GM18861 (cell line): ENCODE data around the gene C1QTNF2.

Source experiments
- ATAC-seq: cut with Tn5 transposase; IDR thresholded peaks from one replicate; pipeline ENCODE4 v1.9.1; 2021; ENCODE audit not compliant: unreplicated experiment

The C1QTNF2 gene

GRCh38 chr5:160375166-160375565, 4.7 kb upstream of the C1QTNF2 start:
- no peak for ATAC-seq

GRCh38 chr5:160371294-160371693, 868 bp upstream of the C1QTNF2 start:
- ATAC-seq = no peak

DNA sequence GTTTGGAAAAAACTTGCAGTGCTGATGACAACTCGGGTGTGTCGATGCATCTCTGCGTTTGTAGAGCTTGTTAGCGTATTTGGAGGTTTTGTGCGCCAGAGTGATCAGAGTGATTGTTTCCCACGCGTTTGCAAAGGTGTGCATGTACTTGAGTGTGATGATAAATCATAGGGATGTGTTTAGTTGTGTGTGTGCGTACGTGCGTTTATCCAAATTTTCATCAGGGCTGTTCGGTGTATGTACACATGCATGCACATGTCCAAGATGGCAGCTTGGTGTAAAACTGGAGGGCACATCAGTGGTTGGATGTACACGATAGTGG, 248 bp upstream of the C1QTNF2 start:
- no peak for ATAC-seq

- no peak for ATAC-seq
These were observed 2.5 kb downstream of the C1QTNF2 start for GRCh38 chr5:160367885-160368284.

DNA sequence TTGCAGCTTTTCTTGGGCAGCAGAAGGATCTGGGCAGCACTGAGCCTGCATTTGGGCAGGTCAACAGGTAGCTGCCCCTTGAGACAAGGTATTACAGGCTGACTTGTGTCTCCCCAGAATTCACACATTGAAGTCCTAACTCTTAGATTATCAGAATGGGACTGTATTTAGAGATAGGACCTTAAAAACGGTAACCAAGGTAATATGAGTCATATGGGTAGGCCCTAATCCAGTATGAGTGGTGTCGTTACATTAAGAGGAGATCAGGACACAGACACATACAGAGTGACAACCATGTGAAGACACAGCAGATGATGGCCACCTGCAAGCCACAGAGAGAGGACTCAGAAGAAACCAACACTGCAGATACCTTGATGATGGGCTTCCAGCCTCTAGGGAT, 3.2 kb downstream of the C1QTNF2 start:
- ATAC-seq = no peak

DNA sequence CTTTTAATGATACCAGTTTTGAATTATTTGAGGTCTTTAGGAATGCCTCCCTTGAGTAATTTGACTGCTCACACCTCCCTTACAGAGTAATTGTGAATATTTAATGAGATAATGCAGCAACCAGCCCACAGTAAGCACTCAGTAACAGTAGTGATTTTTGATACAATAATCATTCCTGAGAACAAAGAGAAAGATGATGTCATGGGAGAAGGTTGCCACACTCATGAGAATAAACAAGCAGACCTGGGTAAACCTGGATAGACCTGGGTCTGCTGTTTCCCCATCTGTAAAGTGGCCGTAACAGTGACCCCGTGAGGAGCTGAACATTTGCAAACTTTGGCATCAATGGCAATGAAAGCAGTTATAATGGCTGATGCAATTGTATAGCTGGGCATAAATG, 4.2 kb downstream of the C1QTNF2 start:
- ATAC-seq = no peak

- no peak for ATAC-seq
These were observed 6.6 kb downstream of the C1QTNF2 start for GRCh38 chr5:160363660-160364395.

- ATAC-seq = no peak
These were observed 7.2 kb downstream of the C1QTNF2 start for GRCh38 chr5:160363211-160363610.

- no peak for ATAC-seq
These were observed 8.7 kb downstream of the C1QTNF2 start for GRCh38 chr5:160361624-160362228.

- ATAC-seq = no peak
These were observed 10.1 kb downstream of the C1QTNF2 start for GRCh38 chr5:160360310-160360709.

- ATAC-seq = no peak
These were observed 10.6 kb downstream of the C1QTNF2 start for GRCh38 chr5:160359816-160360215.

GRCh38 chr5:160359242-160359641, 11.2 kb downstream of the C1QTNF2 start:
- ATAC-seq = no peak

DNA sequence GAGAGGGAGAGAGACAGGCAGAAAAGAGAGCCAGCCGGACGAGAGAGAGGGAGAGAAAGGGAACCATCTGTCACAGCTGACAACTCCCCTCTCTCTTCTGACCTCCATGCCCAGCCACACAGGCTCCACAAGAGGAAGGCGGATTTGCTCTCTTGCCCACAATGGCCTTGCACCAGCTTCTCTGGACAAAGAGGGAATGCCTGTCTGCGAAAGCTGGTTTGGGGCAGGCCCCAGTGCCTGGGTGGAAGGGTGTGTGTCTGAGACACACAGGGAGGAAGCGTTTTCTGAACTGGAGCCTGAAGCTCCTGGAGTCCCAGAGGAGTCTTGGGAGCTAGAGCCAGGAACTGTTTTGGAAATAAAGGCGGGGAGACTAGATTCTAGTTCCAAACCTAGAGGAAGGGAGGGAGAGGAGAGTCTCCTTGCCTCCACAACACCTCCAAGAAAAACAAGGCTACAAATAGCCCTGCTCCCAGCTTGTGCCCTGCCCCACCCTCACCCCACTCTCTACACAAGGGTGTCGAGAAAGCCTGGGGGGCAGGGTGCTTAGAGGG, 12.5 kb downstream of the C1QTNF2 start:
- no peak for ATAC-seq

GRCh38 chr5:160357394-160357793, 13.0 kb downstream of the C1QTNF2 start:
- ATAC-seq = no peak

GRCh38 chr5:160356550-160357347, 13.7 kb downstream of the C1QTNF2 start:
- ATAC-seq = no peak

- no peak for ATAC-seq
These were observed 15.8 kb downstream of the C1QTNF2 start for GRCh38 chr5:160354666-160355065.

DNA sequence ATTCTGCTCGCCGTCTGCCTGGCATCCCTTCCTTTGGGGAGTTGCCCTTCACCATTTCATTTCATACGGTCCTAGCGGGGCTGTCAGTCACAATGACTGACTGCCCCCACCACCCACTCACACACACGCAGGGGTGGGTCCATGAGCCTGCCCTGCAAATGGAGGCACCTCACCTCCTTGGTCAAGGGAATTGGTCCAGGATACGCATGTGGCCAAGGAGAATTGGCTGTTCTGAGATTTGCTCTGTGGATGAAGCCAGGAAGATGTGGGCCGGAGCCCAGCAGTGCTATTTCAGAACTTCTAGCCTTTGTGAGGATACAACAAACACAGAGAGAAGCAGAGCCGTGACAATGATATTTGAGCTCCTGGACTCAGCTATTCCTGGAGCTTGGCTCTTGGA, 17.0 kb downstream of the C1QTNF2 start:
- no peak for ATAC-seq

DNA sequence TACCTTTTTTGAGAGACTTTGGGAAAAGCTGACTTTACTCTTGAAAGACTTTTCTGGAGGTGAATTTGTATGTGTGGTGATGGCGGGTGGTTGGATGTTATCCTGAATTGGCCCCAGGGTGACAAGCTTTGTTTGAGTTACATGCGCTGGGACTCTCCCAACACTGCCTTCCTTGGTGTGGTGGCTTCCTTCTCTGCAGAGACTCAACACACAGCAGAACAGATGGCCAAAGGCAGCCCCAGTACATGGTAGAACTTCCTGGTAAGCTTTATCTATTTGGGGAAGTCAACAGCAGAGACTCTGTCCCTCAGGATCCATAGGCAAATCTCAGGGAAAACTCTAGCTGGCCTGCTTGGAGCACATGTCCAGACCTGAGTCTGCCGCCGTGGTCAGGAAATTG, 18.1 kb downstream of the C1QTNF2 start:
- no peak for ATAC-seq

DNA sequence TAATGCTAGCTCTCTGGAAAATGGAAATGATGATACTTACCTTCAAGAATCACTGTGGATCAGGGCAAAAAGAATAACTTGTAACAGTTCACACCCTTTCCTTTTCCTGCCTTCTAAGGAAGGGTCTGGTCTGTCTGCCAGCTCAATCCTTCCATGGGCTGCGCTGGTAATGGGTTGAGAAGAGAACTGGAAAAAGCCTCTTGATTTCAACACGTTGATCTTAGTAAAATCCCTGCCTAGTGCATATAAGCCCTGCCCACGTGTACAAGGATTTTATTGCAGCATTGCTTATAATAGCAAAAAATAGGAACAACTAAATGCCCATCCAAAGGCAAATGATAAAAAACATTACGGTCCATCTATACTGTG, 20.5 kb downstream of the C1QTNF2 start:
- no peak for ATAC-seq

DNA sequence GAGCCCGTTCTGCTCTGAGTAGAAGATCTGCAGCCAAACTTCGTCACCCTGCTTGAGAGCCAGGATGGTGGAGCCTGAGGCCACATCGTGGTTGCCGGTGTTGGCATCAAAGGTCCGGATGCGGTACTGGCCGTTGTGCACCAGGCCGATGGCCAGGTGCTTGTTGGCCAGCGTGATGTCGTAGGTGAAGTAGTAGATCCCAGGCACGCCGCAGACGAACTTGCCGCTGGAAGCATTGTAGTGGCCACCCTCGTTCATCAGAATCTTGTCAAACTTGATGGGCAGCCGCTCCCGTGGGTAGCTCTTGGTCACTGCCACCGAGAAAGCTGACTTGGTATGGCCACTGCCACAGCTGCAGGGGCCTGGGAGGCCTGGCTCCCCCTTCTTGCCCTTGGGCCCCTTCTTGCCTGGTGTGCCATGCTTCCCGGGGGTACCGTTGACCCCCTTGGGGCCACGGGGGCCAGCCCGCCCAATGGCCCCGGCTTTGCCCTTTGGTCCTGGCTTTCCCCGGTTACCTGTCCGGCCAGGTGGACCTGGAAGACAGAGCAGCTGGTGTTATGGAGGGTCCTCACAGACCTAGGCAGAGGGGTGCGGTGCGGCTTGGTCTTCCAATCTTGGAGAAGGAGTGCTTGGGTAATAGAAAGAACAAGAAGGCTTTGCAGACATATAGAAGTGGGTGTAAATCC, 21.0 kb downstream of the C1QTNF2 start:
- no peak for ATAC-seq

DNA sequence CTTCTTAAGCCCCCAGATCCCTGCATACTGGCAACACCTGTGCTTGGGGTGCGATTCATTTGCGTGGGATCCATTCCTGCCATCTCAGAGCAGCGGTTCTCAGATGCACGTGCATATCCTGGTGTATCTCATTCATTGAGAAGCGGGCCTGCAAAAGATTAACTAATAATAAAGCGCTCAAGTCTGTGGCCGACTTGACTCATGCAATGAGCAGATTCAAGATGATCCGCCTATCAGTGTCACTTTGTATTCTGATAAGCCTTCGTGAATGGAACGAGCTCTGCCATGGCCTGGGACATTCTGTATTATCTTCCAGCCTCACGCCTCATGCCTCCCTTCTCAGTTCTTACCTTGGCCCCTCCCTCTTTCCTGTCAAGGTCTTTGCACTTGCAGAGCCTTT, 22.3 kb downstream of the C1QTNF2 start:
- ATAC-seq = no peak
